Stimulated activated CD4-positive, alpha-beta T cell treated with anti-CD3 and anti-CD28 coated beads, Interleukin-1b, Interleukin-23, amount 100 ng/mL, for 24 hours (primary cell): ENCODE data around the gene SLC7A1.
A peak's percentile ranks its signal among the peaks of the same experiment; 100 is the strongest.

Experiments
- DNase-seq, 4 experiments: peaks; one replicate each; pipeline ENCODE4 v3.0.0-alpha.2; 2020; ENCODE audit warnings: low read depth in 4 of 4, low spot score in 1 of 4

Gene SLC7A1

GRCh38 chr13:29562786-29563438 is 32.6 kb downstream of the SLC7A1 start:
- DNase-seq: no peak

GRCh38 chr13:29561918-29562317 is 33.6 kb downstream of the SLC7A1 start:
- no peak for DNase-seq

DNA sequence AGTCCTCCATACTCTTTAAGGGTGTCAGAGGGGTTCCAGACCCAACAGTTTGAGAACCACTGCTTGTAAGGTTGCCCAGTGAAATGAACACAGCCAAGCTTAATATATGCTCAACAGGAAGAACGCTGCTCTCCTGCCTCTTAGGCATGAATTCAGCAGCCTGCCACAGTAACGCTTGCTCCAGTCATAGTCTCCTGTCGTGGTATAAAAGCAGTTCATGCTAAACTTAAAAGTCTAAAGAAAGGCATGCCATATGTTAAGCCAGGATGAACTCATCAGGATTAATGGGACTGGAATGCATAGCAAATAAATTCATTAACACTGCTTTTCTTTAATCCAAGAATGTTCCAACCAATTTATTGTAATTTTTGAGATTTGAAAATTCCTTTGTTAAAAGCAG is 38.7 kb downstream of the SLC7A1 start:
- no peak for DNase-seq

GRCh38 chr13:29551214-29551613 is 44.3 kb downstream of the SLC7A1 start:
- no peak for DNase-seq

- no peak for DNase-seq
Measured at GRCh38 chr13:29550430-29550988, 45.0 kb downstream of the SLC7A1 start.

DNA sequence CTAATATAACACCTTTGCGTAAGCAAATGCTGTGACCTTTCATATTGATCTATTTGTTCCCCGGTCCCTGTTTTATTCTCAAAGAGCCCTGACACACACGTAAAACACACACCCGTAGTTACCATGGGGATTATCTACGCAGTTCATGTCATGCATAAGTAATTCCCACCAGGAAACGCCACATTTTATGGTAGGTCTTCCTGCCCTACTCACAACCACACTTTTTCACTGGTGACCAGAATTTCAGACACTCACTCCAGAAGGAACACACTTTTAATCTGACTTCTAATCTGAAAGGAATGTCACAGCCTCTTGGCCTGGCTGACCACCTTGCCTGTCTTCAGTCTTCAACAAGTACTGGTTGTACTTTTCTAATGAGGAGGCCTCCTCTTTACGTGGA is 46.8 kb downstream of the SLC7A1 start:
- DNase-seq: no peak

DNA sequence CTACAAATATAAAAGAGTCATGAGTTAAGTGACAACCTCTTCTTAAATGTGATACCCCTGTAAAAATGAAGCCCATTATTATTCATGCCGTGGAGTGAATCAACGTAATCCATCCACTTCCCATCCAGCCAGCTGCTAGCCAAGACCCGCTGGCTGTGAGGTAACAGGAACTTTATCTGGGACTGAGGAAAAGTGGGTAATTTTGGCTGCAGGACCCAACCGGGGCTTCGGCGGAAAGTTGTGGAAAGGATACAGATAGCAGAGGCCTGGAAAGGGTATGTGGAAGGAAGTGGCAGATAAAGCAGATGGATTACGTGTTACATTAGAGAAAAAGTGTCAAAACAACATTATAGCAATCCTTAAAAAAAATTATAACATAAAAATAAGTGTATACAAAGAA is 48.3 kb downstream of the SLC7A1 start:
- DNase-seq: no peak

- DNase-seq: no peak
Measured at GRCh38 chr13:29546662-29547061, 48.8 kb downstream of the SLC7A1 start.

- DNase-seq: no peak
Measured at GRCh38 chr13:29545988-29546387, 49.5 kb downstream of the SLC7A1 start.

DNA sequence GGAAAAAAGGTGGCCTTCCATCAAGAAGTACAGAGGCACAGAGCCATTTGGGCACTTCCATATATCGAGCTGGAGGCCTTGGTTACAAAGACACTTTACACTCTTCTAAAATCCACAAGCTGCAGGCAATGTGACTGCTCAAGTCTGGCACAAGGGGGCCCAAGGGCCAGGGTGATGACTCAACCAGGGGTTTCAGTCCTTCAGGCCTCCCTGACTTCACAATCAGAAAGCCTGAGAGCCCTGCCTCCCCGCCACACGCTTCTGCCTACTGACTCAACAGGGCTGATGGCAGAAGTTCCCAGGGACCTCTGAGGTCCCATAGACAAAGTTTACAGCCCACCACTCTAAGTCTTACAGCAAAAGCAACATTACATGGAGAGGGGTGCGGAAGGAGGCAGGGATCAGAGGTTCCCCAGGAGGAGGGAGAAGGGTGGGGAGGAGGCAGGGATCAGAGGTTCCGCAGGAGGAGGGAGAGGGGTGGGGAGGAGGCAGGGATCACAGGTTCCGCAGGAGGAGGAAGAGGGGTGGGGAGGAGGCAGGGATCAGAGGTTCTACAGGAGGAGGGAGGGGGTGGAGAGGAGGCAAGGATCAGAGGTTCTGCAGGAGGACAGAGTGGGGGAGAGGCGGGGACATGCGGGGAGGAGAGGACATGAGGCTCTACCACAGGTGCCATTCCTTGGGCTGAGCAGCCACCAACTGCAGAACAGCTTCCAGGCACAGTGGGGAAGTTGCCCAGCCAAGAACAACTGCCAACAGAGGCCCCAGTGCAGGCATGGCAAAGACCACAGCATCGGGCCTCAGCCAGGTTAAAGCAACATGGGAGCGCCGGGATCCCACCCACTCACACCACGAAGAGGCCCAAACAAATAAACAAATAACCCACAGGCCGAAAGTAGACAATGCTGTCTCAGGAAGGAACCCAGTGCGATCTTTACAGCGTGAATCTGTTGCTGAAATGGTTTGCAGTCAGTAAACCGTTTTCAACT is 52.0 kb downstream of the SLC7A1 start:
- DNase-seq: peak; percentile 4 to 57 (median 28)

GRCh38 chr13:29542381-29542780 is 53.1 kb downstream of the SLC7A1 start:
- no peak for DNase-seq

DNA sequence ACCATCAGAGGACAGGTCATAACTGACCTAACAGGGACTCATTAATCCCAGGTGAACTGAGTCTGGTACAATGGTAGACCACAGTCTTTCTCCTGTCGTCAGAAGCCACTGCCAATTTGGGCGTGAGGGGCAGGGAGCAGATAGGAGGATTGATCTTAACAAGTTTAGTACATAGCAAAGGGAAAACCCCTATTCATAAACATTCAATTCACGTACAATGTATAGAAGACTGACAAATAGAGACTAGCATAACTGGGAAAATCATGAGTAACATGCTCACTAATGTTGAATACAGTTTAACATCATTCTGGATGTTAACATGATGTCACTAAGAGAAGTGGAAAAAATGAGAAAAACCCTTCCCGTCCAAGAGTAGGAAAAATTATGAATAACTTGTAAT is 54.1 kb downstream of the SLC7A1 start:
- DNase-seq: no peak

- DNase-seq: no peak
Measured at GRCh38 chr13:29540799-29541198, 54.7 kb downstream of the SLC7A1 start.

DNA sequence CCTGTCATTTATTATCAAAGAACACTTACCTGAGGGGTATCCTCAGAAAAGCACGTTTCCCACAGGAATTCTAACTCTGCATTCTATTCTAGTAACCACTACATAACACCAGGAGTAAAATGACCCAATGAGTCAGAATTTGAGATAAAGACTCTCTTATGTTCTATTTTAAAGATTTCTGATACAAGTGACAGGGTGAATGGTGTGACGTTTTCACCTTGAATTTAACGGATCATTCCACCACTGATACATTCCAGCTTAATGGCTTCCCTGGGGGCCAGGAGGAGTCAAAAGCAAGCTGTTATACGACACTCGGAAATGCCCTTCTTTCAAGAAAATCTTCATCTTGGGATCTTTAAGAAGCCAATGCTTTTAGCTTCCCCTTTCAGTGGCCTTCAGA is 55.2 kb downstream of the SLC7A1 start:
- DNase-seq: no peak

- no peak for DNase-seq
Measured at GRCh38 chr13:29539856-29540255, 55.6 kb downstream of the SLC7A1 start.

GRCh38 chr13:29538652-29539040 is 56.8 kb downstream of the SLC7A1 start:
- no peak for DNase-seq

- no peak for DNase-seq
Measured at GRCh38 chr13:29537736-29538651, 57.5 kb downstream of the SLC7A1 start.

DNA sequence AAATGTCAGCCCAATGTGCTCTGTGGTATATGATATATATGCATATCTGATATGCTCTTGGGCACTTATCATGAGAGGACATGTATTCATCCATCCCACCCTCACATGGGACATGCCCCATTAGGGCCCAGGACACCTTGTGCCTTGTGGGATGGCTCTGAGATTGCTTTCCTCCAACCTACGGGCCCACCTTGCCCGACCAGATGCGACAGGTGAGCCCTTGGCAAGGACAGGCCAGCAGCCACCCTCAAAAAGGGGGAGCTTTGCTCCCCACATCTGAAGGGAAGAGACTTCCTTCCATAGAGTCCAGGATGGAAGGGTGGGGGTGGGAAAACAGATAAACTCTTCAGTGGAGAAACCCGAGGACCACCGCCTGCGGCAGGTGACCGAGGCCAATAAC is 58.6 kb downstream of the SLC7A1 start:
- no peak for DNase-seq

DNA sequence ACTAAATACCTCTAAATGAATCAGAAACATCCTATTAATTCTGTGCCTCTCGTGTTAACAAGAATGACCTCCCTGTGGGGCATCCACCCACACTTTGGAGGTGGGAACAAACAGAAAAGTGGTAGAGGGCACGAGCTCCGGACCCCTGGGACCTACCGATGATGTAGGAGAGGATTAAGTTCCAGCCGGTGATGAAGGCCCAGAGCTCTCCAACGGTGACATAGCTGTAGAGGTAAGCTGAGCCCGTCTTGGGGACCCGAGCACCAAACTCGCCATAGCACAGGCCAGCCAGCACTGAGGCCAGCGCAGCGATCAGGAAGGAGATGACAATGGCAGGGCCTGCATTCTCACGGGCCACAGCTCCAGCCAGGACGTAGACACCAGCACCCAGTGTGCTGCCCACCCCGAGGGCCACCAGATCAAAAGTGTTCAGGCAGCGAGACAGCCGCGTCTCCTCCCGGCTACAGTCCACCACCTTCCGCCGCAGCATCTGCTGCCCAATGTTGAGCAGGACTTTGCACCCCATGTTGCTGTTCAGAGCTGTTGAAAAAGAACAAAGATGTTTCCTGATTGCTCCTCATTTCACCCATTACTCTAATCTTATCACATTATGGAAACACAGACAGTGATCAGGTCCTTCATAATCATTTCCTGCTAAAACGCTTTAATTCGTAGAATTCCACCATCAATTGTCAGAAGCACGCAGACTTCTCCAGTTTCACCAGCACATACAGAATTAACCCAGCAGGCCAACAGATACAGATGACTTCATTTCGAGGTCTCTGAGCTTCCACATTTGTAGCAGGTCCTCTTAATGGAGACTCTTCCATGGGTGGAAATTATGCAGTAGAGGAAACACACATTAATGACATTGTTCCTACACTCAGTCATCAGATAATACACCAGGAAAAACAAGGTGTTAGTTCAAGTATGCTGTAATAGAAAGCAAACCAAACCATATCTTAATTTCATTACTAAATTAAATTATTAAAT is 59.5 kb downstream of the SLC7A1 start:
- no peak for DNase-seq

DNA sequence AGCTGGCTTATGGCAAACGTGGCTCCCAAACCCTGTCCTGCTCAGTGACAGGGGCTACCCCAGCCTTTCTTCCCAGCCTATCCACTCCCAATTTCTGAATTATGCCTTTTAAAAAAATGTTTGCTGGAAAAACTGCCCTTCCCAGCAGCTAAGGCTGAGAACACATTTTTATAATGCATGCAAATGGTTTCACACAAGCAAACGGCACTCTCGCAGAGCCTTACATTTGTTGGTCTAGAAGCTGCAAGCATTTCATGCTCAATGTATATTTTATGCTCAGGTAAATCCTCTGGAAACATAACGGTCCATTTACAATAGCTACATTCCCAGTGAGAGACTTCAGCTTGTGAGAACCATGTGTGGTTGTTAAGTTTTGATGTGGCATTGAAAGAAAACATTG is 61.4 kb downstream of the SLC7A1 start:
- DNase-seq: no peak
